GM18858 (cell line): ENCODE data around the gene SRPX.

ENCODE experiments used
- ATAC-seq: cut with Tn5 transposase; IDR thresholded peaks from one replicate; pipeline ENCODE4 v1.9.1; 2021; ENCODE audit not compliant: unreplicated experiment

Gene SRPX, protein sequence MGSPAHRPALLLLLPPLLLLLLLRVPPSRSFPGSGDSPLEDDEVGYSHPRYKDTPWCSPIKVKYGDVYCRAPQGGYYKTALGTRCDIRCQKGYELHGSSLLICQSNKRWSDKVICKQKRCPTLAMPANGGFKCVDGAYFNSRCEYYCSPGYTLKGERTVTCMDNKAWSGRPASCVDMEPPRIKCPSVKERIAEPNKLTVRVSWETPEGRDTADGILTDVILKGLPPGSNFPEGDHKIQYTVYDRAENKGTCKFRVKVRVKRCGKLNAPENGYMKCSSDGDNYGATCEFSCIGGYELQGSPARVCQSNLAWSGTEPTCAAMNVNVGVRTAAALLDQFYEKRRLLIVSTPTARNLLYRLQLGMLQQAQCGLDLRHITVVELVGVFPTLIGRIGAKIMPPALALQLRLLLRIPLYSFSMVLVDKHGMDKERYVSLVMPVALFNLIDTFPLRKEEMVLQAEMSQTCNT

DNA sequence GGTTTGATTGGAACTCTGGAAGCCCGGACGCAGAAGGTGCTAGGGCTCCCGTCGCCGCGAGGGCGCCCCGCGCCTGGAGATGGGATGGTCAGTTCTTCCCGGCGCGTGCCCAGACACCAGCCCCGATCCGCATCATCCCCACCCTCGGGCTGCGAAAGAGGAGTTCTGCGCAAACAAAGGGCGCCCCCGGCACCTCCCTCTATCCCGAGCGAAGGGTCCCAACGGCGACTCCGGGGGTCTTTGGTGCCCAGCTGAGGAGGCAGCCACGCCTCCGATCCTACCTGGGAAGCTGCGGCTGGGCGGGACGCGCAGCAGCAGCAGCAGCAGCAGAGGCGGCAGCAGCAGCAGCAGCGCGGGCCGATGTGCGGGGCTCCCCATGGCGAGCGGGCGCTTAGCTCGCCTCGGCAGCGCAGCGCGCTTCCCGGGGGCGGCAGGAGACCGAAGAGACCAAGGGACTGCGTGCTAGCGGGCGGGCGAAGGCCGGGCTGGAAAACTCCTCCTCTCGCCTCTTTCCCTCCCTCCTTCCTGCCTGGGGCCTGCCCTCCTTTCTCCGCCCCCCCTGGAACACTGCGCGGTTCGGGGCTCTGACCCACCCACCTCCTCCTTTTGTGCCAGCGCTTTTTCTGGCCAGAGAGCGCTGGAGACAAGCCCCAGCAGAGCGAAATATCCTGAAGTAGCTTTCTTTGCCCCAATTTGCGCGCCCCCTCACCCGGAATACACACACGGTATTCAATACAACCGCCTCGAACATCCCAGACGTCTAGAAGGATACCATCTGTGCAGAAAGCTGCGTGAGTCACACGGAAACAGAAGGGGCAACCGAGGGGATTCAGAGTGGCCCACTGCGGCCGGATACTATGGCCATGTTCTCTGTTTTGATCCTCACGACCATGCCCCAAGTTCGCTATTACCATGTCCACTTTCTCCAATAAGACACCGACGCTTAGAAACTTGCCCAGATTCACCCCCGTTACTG lies at the start of gene SRPX:
Gene SRPX (minus strand): TSS at position 457 of the 976 bp plus-strand sequence. CDS start 79 bp downstream, at position 378.
- no peak for ATAC-seq

DNA sequence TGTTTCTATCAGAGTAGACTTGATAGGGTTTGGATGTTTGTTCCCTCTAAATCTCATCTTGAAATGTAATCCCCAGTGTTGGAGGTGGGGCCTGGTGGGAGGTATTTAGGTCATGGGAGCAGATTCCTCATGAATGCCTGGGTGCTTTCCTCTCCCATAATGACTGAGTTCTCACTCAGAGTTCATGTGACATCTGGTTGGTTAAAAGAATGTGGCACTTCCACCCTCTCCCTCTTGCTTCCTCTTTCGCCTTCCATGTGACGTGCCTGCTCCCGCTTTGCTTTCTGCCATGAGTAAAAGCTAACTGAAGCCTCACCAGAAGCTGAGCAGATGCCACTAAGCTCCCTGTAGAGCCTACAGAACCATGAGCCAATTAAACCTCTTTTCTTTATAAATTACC lies 47.3 kb upstream of the SRPX start:
- no peak for ATAC-seq

DNA sequence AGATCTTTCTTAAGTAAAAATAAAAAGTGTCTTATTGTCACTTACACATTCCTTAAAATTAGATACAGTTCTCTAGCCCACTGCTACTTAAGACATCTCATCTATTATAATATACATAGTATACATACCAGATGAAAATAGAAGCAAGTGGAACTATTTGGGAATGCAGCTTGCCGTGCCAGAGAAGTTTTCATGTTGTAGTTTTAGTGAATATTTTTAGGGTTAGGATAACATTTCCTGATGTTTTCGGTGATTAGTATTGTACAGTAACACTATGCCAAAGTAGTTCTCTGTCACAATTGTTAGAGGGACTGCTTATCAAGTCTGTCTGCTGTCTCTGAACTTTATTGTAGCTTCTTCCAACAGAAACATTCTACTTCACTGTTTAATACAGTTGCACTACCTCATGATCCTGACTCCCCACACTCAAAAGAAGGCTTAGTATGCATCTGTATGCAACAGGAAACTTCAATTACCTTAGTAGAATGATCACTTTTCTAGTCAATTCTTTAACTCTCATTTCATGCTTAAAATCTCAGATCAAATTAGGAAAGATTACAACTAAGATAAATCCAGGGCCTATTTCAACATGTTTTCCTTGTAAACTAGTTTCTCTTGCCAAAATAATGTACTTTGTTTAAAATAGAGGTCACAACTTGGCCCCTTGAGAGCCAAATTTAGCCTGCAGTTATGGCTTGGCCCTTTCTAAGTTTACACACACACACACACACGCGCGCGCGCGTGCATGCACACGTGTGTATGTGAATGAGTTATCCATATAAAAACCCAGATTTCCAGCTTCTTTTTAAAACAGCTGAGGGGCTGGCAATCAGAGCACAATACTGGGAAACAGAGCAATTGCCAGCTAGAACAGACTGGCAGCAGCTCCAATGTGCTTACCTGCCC lies 42.3 kb upstream of the SRPX start:
- no peak for ATAC-seq

DNA sequence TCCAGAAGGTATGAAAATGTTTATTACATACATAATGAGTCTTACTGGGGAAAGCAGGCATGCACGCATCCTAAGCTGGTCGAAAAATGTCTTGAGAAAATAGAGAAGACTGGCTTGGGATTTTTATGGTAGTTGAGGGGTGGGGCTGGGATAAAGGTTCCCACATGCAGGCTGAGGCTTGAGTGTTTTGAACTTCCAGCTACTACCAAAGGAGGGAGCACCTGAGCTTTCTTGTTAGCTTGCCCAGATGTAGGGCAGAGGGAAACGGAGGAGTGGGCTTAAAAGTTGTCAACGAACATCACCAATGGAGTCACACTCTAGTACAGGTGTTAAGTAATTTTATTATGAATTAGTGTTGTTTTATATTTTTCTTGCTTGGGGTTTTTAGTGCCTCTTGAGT lies 39.6 kb upstream of the SRPX start:
- ATAC-seq, result peak; percentile 77

DNA sequence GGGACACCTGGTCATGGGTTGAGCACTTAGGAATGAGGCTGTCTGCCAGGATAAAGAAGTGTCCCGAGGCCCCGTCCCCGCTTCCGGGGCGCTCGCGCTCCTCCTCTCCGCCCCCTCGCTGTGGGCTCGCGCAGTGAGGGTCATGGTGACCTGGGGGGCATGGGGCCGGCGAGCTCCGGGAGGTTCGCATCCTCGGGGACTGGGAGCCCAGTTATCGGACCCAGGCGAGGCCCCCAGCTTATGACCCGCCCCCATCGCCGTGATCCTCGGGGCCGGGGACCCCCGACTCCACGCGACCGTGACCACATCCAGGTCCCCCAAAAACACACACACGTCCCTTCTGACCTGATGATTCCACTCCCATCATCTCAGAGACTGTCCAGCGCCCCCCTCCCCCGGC lies 35.3 kb upstream of the SRPX start:
- no peak for ATAC-seq

DNA sequence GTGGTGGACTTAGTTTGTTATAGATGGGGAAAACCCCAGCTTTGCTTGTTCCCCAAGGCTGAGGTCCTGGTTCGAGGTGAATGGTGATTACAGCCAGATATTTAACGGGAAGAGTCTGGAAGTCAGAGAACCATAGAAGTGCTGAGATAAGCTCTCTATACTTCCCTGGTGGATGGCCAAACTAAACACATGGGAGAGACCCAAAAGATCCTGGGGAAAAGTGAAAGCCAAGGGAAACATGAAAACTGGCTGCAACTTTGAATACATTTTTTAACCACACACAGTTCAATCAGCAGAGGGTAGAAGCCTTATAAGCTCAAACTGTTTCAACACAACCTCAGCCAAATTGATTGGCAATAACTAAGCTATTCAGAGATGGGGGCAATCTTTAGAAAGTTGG lies 29.3 kb upstream of the SRPX start:
- no peak for ATAC-seq

DNA sequence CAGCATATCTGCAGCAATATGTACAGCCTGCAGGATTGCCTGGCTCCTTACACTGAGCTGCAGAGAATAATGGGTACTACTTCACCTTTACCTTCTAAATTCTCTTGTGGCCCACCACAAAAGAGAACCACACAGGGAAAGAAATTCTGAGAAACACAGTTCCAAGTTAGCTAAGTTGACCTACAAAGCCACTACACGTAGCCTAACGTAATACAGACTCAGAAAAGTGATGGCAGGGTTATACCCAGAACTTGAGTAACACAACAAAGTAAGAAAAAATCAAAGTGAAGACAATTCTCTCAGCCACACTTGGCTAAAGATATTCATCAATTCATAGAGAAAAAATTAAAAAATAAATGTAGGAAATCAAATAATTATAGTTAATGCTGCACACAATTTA lies 26.4 kb upstream of the SRPX start:
- no peak for ATAC-seq

DNA sequence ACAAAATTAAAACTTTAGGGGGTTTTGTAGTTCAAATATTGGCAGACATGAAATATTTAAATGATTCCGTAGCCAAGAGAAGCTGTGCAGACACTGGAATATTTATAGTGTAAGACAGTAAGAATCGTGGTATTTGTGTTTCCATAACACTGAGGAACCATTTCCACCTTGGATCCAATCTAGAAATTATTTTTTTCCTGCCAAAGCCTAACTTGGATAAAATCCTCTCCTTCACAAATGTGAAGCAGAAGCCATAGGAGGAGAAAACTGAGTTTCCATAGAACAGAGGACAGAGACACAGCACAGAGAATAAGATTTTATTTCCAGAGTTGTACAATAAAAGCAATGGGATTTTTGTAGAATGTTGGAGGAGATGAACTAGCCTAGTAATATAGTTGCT lies 19.9 kb upstream of the SRPX start:
- ATAC-seq, result no peak

DNA sequence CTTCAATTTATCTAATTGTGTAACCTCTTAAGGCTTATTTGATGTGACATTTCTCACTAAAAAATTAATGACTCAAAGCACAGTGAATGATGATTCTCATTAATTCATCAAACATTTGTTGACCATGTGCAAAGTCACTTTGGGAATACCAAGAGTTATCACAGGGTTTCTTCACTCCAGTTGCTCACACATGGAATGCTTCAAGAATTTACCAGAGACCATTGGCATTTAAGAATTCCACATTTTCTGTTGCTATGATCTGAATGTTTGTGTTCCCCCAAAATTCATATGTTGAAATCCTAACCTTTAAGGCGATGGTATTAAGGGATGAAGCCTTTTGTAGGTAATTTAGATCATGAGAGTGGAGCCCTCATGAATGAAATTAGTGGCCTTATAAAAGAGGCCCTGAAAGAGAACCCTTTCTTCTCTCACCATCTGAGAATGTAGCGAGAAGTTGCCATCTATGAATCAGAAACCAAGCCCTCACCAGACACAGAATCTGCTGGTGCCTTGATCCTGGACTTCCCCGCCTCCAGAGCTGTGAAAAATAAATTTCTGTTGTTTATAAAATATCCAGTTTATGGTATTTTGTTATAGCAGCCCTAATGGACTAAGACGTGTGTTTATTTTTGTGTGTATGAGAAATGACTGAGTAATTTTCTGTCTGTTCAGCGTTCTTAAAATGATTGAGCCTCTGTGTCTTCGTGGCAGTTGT lies 16.4 kb upstream of the SRPX start:
- ATAC-seq, result no peak

DNA sequence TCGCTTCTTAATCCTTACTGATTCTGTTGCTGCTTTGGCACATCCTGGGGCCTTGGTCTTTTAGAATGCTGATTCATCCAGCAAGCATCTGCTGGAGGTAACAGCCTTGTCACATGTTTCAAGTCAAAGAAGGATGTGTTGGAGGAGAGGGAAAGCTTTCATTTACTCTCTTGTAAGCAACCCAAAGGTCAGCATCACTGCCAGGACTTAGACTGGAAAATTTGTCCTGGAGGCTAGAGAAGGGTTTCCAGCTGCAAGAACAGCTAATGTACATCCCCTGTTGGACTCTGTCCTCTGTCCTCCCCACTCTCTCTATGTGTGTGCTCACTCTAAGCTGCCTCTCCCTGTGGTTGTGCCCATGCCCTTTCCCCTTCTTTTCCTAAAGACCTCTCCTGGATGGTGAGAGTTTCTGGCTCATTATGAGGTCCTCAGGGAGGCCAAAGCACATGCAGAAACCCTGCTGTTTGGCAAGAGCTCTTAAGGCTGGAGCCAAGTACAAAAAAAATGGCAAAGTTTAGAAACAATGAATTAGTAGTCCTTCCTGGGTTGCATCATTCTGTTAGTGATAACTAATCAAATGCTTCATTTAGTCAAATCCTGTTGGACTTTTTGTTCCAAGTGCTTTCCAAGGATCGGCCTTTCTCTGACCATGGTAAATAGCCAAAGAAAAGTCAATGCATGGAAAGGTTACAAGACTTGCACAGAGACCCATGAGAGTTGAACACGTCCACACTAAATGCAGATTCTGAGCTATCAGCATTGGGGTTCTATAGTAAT lies 13.4 kb upstream of the SRPX start:
- no peak for ATAC-seq

DNA sequence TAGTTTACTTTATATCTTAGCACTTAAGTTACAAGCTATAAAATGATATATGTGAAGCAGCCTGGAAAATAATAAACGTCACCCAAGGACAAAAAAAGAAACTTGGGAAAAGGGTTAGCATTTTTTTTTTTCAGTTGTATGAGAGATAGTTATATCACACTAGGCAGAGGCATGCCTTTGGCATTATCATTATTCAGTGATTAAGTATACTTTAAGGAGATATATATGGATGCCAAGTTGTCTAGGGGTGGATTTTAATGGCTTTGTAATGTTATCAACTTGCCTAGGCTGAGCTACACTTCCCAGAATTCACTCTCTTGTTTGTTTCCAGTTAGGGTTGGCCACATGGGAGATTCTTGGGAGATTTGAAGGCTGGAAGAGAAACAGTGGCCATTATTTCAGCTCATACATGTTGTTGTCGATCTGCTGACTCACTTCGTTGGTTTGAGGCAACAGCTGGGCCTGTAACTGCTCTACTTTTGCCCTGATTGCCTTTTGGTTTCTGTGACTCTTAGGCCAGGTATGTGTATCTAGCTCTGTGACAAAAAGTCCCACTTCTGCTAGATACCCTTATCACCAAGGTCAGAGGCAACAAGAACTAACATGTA lies 11.5 kb upstream of the SRPX start:
- no peak for ATAC-seq

DNA sequence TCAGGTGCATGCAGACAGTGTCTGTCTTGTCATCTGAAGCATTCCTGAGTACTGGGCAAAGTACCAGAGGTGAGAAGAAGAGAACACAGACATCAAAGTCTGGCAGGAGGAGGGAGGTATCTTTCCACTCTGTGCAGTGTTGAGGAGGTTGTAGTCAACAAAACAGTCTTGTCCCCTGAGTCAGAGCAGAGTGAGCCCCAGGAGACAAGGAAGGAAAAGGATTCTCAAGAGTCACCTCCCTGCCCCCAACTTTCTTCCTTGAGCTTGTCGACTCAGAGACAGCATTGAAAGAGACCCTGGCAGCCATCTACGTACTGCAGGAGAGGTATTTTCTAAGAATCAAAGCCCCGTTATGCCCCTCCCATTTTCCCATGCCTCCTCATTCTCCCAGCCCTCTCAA lies 4.4 kb upstream of the SRPX start:
- ATAC-seq, result no peak

DNA sequence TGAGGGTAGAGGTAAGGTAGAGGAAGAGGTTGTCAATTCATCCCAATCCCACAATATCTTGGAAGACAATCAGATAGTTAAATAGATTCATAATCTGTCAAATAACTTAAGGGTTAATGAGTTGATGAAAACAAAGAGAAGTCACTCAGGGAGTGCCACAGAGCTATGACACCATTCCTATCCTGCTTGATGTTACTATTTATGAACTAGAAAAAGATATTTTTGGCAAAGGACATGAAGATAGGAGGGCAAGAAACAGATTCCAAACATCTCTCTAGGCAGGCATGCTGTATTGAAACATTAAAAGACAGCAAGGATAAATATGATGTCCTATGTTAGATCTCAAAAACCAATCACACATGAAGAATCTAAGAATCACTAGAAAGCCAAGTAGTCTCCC lies 3.5 kb upstream of the SRPX start:
- no peak for ATAC-seq

DNA sequence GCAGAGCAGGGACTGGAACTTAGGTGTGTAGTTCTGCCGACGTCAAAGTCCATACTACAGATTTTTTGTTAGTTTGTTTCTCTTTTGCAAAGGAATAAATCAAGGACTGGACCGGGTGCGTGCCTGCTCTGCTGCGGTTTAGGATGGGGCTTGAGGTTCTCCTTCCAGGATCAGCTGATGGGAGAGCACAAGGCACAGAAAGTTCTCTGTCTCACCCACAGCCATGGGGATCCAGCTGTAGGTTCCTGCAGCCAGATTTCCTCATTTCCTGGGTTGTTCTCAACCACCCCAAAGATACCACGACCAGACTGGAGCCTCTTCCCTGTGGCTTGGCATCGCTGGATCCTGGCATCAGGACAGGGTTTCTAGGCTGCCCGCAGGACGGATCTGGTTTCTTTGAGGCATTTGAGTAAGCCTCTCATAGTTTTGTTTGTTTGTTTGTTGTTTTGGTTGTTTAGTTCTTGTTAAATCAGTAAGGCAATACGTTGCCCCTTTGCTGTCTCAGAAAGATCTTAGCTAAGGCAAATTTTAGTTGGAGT lies 789 bp upstream of the SRPX start:
- ATAC-seq, result no peak

DNA sequence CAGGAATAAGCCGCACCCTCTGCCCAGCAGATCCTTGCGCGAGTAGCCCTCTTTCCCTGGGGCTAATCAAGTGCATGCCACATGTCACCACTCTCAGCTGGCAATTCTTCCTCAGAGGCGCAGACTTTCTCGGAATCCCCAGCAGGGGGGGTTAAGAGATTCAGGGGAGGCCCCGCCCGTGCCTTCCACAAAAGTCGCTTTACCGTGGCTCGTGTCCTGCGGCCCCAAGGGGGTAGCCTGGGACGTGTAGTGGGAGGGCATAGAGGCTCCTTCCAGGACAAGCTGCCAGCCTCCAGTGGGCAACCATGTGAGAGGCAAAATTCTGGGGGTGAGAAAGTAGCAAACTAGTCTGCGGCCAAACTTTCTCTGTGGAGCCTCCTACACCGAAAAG lies 652 bp downstream of the SRPX start:
- ATAC-seq, result no peak

DNA sequence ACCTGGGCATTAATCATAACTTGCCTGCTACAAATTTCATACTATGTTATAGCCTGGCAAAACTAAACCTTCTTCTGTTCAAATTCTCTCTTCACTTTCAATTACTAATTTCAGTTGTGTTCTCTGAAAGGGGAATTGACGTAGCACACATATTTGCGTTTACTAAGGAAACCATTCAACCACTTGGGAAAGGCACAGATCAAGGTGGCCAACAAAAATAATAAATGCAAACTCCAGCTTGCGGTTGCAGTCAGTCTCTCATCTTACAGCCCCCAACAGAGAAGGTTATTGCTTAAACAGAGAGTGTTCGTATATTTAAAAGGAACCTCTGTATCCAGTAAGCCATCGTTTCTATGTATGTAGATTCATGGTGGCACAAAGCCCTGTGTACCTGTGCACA lies 4.0 kb downstream of the SRPX start:
- ATAC-seq, result no peak

DNA sequence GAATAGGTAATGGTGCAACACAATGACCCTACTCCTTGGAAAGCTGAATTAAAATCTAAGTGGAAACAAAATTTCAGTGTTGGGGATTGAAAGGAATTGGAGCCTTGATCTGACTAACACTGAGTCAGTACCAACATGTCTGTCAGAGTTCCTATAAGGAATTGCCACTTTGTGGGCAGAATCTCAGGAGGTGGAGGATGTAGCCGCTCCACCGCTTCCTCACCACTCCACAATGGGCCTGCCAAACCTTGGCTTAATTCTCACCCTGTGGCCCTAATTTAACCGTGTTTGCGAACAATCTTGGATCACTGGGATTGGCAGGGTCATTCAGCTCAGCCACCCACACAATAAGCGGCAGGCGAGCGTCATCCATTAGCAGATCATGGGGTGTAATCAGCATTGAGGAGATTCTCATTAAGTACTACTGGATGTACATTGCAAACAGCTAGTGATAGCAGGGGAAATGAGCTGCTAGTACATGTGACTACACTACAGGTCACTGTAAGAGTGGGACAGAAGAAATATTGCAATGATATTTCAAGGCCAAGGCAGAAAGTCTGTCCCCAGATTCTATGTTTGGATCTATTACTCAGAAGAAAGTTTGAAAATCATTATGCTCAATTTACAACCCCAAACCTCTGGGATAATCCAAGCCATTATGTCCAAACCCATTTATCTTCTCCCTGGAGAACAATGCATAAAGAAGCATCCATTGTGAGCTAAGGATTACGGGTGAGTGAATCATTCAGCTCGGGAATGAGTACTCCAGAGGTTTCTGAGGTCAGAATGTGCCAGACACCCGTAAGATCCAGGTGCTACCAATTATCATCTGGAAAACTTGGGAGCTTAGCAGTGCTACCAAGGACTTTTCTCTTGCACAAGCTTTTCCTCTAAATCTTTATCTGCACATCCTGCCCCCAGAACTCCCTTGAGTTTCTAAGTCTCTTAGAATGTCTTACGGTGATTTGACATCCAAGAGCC lies 5.8 kb downstream of the SRPX start:
- ATAC-seq, result no peak

DNA sequence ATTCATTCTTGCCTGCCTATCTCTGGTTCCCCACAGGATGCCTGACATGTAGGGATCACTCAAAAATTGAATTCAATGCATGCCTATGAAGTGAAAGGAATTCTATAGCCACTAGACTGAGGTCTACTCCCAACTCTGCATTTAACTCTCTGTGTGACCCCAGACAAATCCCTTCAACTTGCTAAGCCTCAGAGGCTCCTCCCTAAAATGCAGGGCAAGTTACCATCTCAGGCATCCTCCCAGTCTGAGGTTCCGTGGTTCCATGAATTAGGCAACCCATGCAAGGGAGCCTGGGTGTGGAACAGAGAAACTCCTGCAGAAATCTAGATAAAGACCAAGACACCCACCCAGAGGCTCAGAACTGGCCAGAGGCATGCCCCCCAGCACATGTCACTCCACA lies 6.6 kb downstream of the SRPX start:
- no peak for ATAC-seq
